Cardiac fibroblast (primary cell): ENCODE measurements around the gene UCHL5.

Experiments
- DNase-seq, 2 donors: peaks; one replicate each; pipeline versions ENCODE4 v3.0.0 to v3.0.0-alpha.2; 2010; ENCODE audit warnings: low read depth in 2 of 2
- H3K4me3 ChIP-seq, 2 donors: replicated peaks in 1 of 2; 1 replicate in 1 of 2; 2 replicates in 1 of 2; pipeline ENCODE4 v1.5.1; 2011; ENCODE audit warnings: low read depth in 2 of 2, low read length in 2 of 2, mild to moderate bottlenecking in 2 of 2, moderate library complexity in 1 of 2
- TF ChIP-seq, protein P1 (sequence below): IDR thresholded peaks from one replicate; pipeline ENCODE4 v1.5.1; 2011; ENCODE audit warnings: low read depth, mild to moderate bottlenecking, low read length, inconsistent platforms

UCHL5 gene

DNA sequence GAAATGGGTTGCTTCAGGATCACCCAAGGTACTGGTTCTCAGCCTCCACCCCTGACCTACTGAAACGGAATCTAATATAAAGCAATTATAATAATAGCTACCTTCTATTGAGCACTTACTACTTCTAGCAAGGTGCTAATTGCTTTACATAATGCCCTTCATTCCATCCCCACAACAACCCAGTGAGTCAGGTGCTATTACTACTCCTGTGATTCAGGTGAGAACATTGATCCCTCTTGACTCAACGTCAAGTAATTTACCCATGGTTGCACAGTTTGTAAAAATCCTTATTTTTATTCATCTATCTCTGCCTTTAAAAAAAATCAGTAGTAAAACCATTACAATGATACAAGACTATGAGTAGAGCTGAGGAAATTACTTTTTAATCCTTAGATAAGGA is 85.2 kb downstream of the UCHL5 start:
- no peak overlapping the region for H3K4me3 ChIP-seq
- TF ChIP-seq, protein P1, sequence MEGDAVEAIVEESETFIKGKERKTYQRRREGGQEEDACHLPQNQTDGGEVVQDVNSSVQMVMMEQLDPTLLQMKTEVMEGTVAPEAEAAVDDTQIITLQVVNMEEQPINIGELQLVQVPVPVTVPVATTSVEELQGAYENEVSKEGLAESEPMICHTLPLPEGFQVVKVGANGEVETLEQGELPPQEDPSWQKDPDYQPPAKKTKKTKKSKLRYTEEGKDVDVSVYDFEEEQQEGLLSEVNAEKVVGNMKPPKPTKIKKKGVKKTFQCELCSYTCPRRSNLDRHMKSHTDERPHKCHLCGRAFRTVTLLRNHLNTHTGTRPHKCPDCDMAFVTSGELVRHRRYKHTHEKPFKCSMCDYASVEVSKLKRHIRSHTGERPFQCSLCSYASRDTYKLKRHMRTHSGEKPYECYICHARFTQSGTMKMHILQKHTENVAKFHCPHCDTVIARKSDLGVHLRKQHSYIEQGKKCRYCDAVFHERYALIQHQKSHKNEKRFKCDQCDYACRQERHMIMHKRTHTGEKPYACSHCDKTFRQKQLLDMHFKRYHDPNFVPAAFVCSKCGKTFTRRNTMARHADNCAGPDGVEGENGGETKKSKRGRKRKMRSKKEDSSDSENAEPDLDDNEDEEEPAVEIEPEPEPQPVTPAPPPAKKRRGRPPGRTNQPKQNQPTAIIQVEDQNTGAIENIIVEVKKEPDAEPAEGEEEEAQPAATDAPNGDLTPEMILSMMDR, result no peak
- DNase-seq, result no peak

DNA sequence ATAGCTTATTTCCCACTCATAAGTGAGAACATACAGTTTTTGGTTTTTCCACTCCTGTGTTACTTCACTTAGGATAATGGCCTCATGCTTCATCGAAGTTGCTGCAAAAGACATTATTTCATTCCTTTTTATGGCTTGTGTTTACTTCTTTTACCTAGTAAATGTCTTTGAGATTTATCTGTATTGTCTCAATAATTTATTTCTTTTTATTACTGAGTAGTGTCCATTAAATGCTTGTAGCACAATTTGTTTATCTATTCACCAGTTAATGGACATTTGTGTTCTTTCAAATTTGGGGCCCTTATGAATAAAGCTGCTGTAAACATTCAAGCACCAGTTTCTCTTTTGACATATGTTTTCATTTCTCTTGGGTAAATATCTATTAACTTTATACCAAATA is 86.0 kb downstream of the UCHL5 start:
- TF ChIP-seq, protein P1, result no peak

DNA sequence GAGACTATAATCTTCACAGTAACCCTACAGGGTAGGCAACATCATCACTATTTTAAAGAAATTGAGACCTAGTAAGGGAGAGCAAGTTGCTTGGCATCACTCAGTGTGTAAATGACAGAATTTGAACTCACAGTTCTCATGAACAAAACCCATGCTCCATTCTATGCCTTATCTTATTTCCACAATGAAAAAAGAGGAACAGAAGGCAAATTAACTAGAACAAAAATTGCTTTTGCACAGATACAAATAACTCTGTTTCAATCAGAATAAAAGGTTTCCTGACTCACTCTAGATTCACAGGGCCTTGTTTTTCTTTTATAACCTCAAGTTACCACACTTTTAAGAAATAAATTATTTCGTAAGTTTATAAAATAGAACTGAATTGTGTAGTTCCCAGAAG is 90.1 kb downstream of the UCHL5 start:
- TF ChIP-seq, protein P1, result no peak
- peak in 1 of 2 donors; percentile 47 for DNase-seq
- H3K4me3 ChIP-seq, result no peak overlapping the region

More for the DNA sequence above, 86.0 kb downstream of the UCHL5 start:
- DNase-seq, result no peak
- H3K4me3 ChIP-seq, result no peak overlapping the region

DNA sequence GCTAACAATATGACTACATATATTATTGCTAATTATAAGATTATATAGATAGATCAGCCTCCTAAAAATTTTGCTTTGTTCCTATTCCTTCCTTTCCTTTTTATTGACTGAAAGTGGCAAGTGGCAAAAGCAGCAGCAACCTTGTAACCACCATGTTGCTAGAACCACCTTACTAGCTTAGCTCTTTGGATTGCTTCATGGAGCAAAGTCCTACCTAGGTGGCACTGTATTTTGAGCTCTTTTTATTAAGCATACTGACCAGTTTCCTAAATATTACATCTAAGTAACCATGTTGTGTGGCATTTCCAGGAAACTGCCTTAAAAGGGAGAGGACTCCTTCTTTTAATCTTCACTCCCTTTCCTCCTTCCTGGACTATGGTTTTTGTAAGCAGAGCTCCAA is 90.8 kb downstream of the UCHL5 start:
- TF ChIP-seq, protein P1, result no peak
- DNase-seq, result no peak
- H3K4me3 ChIP-seq, result no peak overlapping the region

DNA sequence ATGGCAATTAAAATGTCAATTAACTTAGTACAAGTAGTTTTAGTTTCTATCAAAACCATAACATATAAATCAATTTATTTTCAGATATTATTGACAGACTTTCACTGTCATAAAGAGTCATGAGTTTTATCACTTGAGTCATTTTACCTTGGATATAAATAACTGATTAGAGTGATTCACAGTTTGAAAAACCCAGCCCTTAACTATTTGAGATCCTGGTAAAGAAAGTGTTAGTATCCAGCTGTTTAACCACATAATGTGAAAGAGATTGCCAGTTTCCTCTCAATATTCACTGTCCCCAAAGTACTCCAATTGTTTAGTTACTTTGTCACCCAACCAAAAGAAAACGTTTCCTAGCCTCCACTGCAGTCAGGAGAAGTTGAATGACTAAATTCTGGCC is 91.3 kb downstream of the UCHL5 start:
- DNase-seq, result no peak
- no peak overlapping the region for H3K4me3 ChIP-seq
- TF ChIP-seq, protein P1, result no peak

DNA sequence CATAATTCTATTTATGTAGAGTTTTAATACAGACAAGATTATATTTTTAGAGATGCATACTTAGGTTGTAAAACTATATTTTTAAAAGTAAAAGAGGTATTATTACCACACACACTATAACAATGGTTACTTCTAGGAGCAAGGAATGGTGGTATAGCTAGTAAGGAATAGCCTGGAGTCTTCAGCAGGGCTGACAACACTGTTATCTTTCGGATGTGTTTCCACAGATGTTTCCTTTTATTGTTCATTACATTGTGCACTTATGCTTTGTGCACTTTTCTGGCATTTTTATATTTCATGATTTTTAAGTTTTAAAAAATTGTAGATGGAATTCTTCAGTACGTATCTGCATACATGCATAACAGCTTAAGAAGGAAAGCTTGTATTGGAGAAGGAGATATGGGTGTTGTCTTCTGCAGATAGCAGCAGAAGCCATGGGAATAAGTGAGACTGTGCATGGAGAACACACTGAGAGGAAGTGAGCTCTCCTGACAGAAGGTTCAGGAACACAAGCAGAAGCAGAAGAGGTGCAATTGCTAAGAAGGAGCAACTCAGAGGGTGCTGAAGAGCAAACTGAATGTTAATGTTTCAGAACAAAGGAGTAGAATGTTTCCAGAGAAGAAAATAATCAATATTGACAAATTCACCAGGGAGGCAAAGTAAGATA is 91.8 kb downstream of the UCHL5 start:
- TF ChIP-seq, protein P1, result no peak
- H3K4me3 ChIP-seq, result no peak overlapping the region
- no peak for DNase-seq

DNA sequence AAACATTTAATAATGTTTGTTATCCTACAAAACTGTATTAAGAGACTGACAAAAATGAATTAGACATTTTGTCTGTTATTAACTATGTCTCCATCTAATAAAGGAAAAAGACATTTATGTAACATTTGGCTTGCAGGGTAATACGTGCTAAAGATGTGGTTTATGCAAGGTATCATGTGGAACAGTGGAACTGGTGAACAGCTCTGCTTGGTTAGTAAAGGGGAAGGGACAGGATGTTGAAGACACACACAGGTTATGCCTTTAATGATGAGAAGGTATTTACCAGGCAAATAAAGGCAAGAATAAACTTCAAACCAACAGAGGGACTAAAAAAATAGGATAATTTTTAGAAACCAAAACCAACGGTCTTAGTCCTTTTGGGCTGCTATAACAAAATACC is 93.1 kb downstream of the UCHL5 start:
- no peak for DNase-seq
- H3K4me3 ChIP-seq, result no peak overlapping the region
- TF ChIP-seq, protein P1, result no peak
